Lung (tissue), 16 donors: Measurements from ENCODE around the gene SAMD1. TPM values are rescaled to one million over a fixed set of nuclear protein-coding genes. Genes with fewer than 3 reads are reported as not detected.

Source experiments
- ATAC-seq: fragments of 200-7000 bp; cut with Tn5 transposase; one replicate; pipeline ENCODE4 v1.9.1; 2020; ENCODE audit warnings: moderate number of reproducible peaks; ENCODE audit not compliant: insufficient read depth, low FRiP score
- DNase-seq, 3 donors: peaks; one replicate each; pipeline ENCODE4 v3.0.0-alpha.2; 2013 to 2017
- H3K27ac ChIP-seq, 2 donors: one replicate each; pipeline ENCODE4 v1.5.1; 2013; ENCODE audit warnings: mild to moderate bottlenecking in 2 of 2, moderate library complexity in 2 of 2, control low read depth in 1 of 2, inconsistent platforms in 1 of 2, low read depth in 1 of 2, low read length in 1 of 2
- H3K27me3 ChIP-seq, 3 donors: one replicate each; pipeline ENCODE4 v1.5.1; 2013; ENCODE audit warnings: low read length in 2 of 3; ENCODE audit not compliant: control insufficient read depth in 3 of 3, insufficient read depth in 3 of 3
- H3K36me3 ChIP-seq, 4 donors: one replicate each; pipeline ENCODE4 v1.5.1; 2013; ENCODE audit warnings: low read length in 4 of 4, mild to moderate bottlenecking in 1 of 4, moderate library complexity in 1 of 4; ENCODE audit not compliant: control insufficient read depth in 4 of 4, insufficient read depth in 4 of 4
- H3K4me1 ChIP-seq, 5 donors: one replicate each; pipeline ENCODE4 v1.5.1; 2013; ENCODE audit warnings: low read length in 5 of 5, mild to moderate bottlenecking in 2 of 5, moderate library complexity in 1 of 5; ENCODE audit not compliant: control insufficient read depth in 5 of 5, insufficient read depth in 5 of 5
- H3K4me3 ChIP-seq: one replicate; pipeline ENCODE4 v1.5.1; 2013; ENCODE audit warnings: mild to moderate bottlenecking, control low read depth, moderate library complexity
- H3K9ac ChIP-seq, 2 donors: one replicate each; pipeline ENCODE4 v1.5.1; 2013; ENCODE audit warnings: low read length in 2 of 2, control low read depth in 1 of 2; ENCODE audit not compliant: insufficient read depth in 1 of 2
- H3K9me3 ChIP-seq, 4 donors: one replicate each; pipeline ENCODE4 v1.5.1; 2013; ENCODE audit warnings: low read length in 3 of 4, mild to moderate bottlenecking in 1 of 4, moderate library complexity in 1 of 4; ENCODE audit not compliant: control insufficient read depth in 4 of 4, insufficient read depth in 3 of 4
- CTCF ChIP-seq: IDR thresholded peaks from 2 replicates; pipeline ENCODE4 v1.5.1; 2012; ENCODE audit warnings: mild to moderate bottlenecking; ENCODE audit errors: control extremely low read depth, extremely low read depth
- WGBS, 2 donors: extraction: QIAGEN DNeasy Blood & Tissue Kit; methylation state at CpG; one replicate each; pipeline ENCODE4 v1.1.7; 2013; 5-methylcytosine and 5-hydroxymethylcytosine counted together
- long read RNA-seq, 5 donors: transcript quantifications; one replicate each; lab custom pipeline, GENCODE V29; 2026
- polyA plus RNA-seq, 2 donors: library from polyadenylated mRNA; stranded (reverse); fragments of 200-250 nt; gene quantifications; one replicate each; pipeline ENCODE4 v1.2.1, GENCODE V29; 2013
- total RNA-seq, 2 donors: library from RNA; depleted of rRNA in 1 of 2; stranded (reverse); fragments of >200 nt in 1 of 2; gene quantifications; one replicate each; pipeline ENCODE4 v1.2.1, GENCODE V29; 2014 to 2021
- donor health status: control.
- donor health status: control.
- donor health status: Bipolar disorder and iron deficiency.
- donor health status: healthy.
- donor health status: DM: yes; HTN: yes; CAD: no.

The SAMD1 gene
- total RNA-seq (10 to 100 TPM; 32.9 to 48.8 TPM), polyA plus RNA-seq (10 to 100 TPM; 36.8 to 42.1 TPM)
- long read RNA-seq, donor 1, transcript SAMD1-202 (5 exons, 2,164 nt) = major isoform, 22 of 23 reads
- long read RNA-seq, donor 1, partial matches to known transcripts = 0 of 23 reads
- long read RNA-seq, donor 1, other reads (novel, unspliced or antisense) = 0 of 23 reads
- long read RNA-seq, donor 2, partial matches to known transcripts = 0 of 3 reads
- long read RNA-seq, donor 2, other reads (novel, unspliced or antisense) = 0 of 3 reads
- long read RNA-seq, donor 3, transcript SAMD1-202 (5 exons, 2,164 nt) = major isoform, 8 of 8 reads
- long read RNA-seq, donor 3, partial matches to known transcripts = 0 of 8 reads
- long read RNA-seq, donor 3, other reads (novel, unspliced or antisense) = 0 of 8 reads
- long read RNA-seq, donor 4, transcript SAMD1-202 (5 exons, 2,164 nt) = major isoform, 9 of 9 reads
- long read RNA-seq, donor 4, partial matches to known transcripts = 0 of 9 reads
- long read RNA-seq, donor 4, other reads (novel, unspliced or antisense) = 0 of 9 reads
- long read RNA-seq, donor 5, transcript SAMD1-202 (5 exons, 2,164 nt) = major isoform, 18 of 23 reads
- long read RNA-seq, donor 5, partial matches to known transcripts = 5 of 23 reads
- long read RNA-seq, donor 5, other reads (novel, unspliced or antisense) = 0 of 23 reads

- Histone ChIP-seq H3K27me3 (no peaks in the 10 kb centered on the region), H3K27ac (peak within 1 kb of the TSS; percentile 92 to 94), H3K9me3 (peaks cover 0 to 9% (median 2%) of the 10 kb centered on the region in 4 donors), H3K36me3 (peaks cover 0 to 20% (median 9%) of the 10 kb centered on the region in 4 donors), H3K4me3 (peak within 1 kb of the TSS; percentile 77), H3K9ac (peak within 1 kb of the TSS in 1 of 2 donors; percentile 71), H3K4me1 (peaks cover 0 to 9% (median 0%) of the 10 kb centered on the region in 5 donors)
- DNase-seq = peak; percentile 95 to 98 (median 95)
- ATAC-seq = peak; percentile 61
- 0 to 2% methylated on average over 14 to 52 of the region's 65 CpGs for WGBS, 2 donors
- TF ChIP-seq CTCF = no peak
These were observed at the start of gene SAMD1 for GRCh38 chr19:14090509-14091080. Gene SAMD1, minus strand, starts transcription at chr19:14090751.

GRCh38 chr19:14139944-14140343 is 49.4 kb upstream of the SAMD1 start:
- no peak for ATAC-seq
- TF ChIP-seq CTCF = no peak
- Histone ChIP-seq H3K4me3 (no peak overlapping the region), H3K9ac (no peak overlapping the region), H3K4me1 (peaks cover 0 to 16% (median 6%) of the 10 kb centered on the region in 5 donors), H3K27ac (peak overlapping the region in 1 of 2 donors; percentile 30), H3K27me3 (no peaks in the 10 kb centered on the region), H3K9me3 (no peaks in the 10 kb centered on the region), H3K36me3 (no peaks in the 10 kb centered on the region)
- WGBS, 2 donors = 19 to 38% methylated on average over 9 of the region's 9 CpGs
- peak in 1 of 3 donors; percentile 25 for DNase-seq

GRCh38 chr19:14138576-14139265 is 48.2 kb upstream of the SAMD1 start:
- H3K4me3 ChIP-seq = no peak overlapping the region
- no peaks in the 10 kb centered on the region for H3K36me3 ChIP-seq
- H3K9me3 ChIP-seq = no peaks in the 10 kb centered on the region
- DNase-seq = peak in 1 of 3 donors; percentile 34
- peak overlapping the region; percentile 70 to 75 for H3K27ac ChIP-seq
- no peaks in the 10 kb centered on the region for H3K27me3 ChIP-seq
- no peak overlapping the region for H3K9ac ChIP-seq
- ATAC-seq = no peak
- no peak for TF ChIP-seq CTCF
- 45 to 51% methylated on average over 9 of the region's 9 CpGs for WGBS, 2 donors
- peaks cover 0 to 22% (median 6%) of the 10 kb centered on the region in 5 donors for H3K4me1 ChIP-seq
